SW 1271 (cell line): ENCODE data around the gene SH3BGRL3.

Experiments used
- DNase-seq, 2 experiments: peaks; one replicate each; lab custom pipeline; 2025; lab: John Stamatoyannopoulos, UW

SH3BGRL3 gene

GRCh38 chr1:26277719-26278118 lies 2.2 kb upstream of the SH3BGRL3 start:
- no peak for DNase-seq

GRCh38 chr1:26278303-26278702 lies 1.6 kb upstream of the SH3BGRL3 start:
- DNase-seq, result no peak

- peak in 1 of 2 experiments; percentile 14 for DNase-seq
Observed at GRCh38 chr1:26278724-26279455, 996 bp upstream of the SH3BGRL3 start.

DNA sequence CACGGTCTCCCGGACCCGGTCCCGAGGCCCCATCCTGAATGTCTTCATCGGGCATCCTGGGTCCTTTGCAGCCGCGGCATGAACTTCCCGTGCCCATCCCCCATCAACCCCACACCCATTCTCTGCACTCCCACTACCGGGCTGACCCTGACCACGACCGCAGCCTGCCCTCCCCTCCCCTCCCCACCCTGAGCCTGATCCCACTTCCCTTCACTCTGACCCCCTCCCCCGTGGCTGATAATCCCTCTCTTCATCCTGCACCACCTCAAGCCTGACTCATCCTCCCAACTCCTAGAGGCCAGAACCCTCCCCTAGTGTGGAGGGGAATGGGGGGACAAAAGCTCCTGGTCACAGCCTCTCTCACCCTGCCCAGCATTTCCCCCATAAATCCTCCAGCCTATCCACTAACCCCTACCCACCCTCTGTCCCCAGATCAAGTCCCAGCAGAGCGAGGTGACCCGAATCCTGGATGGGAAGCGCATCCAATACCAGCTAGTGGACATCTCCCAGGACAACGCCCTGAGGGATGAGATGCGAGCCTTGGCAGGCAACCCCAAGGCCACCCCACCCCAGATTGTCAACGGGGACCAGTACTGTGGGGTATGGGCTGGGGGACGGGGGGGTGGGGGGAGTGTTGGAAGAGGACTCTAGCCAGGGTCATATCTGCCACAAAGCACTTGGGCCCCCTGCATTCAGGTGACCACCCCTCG lies 602 bp downstream of the SH3BGRL3 start:
- peak in 1 of 2 experiments; percentile 17 for DNase-seq

- DNase-seq, result no peak
Observed at GRCh38 chr1:26281091-26281958, 1.4 kb downstream of the SH3BGRL3 start.

DNA sequence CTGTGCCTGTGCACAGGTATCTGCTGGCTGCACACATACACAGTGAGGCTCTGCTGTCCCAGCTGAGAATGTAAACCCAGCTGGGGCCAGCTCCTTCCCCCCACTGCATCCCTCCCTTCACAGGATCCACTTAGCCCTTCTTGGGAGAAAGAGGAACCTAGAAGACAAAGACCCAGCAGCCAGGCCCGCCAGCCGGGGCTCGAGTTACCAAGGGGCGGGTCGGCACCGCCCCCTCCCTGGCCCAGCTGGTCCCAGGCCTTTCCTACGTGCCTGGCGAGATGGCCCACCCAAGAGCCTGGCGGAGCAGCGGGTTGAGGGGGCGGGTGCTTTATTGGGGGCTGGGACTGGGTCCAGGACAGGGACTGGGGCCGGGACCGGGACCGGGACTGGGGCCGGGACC lies 2.1 kb downstream of the SH3BGRL3 start:
- DNase-seq, result no peak

GRCh38 chr1:26282401-26282918 lies 2.6 kb downstream of the SH3BGRL3 start:
- no peak for DNase-seq

DNA sequence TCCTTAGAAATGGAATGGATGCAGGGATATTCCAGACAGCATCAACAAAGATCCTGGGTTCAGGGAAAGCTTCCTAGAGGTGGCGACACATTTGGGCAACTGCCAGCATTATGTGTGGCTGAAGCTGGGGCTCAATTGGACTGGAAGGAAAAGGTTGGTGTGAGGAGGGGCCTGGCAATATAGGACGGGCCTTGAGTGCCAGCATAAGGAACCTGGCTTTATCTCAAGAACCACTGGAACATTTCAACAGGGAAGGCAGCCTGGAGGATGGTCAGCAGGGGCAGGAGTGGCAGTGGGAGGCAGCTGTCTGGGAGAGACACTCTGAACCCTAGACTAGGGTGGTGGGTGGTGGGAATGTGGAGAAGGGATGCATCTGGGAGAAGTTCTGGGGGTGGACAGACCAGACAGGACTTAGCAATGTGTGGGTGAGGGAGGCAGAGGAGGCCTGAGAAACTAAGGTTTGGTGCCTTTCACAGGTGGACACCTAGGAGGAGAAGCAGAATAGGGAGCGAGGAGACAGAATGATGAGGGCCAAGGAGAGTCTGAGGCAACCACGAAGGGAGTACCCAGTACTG lies 3.5 kb downstream of the SH3BGRL3 start:
- no peak for DNase-seq

- DNase-seq, result no peak
Observed at GRCh38 chr1:26283871-26284596, 4.1 kb downstream of the SH3BGRL3 start.

GRCh38 chr1:26284597-26285347 lies 4.9 kb downstream of the SH3BGRL3 start:
- DNase-seq, result peak; percentile 82 to 83

DNA sequence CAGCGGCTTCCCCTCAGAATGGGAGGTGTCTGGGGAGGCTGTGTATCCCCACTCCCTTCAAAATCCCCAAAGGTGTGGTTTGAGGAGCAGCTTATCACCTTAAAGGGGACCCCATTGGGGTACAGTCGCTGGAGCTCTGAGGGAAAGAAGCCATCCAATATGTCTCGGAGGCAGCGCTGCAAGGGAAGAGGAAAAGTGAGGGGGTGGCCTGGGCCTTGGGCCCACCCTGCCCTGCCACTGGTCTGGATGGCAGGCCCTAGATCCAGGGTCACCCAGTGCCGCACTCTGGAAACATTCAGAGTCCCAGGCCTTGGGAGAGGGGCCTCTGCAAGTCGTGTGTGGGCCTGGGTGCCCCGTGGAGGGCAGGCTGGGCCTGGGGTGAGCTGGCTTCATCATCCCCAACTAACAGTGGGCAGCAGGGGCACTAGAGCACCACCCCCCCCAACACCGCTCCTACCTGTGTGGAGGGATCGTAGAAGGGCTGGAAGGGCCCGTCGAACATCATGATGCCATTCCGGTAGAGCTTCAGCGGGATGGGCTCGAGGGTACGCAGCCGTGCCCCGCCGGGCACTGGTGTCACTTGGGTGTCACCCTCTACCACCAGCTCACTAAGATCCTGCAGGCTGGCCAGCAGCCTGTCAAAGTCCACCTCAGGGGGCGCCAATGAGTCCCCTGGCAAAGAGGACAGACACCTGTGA lies 5.6 kb downstream of the SH3BGRL3 start:
- peak in 1 of 2 experiments; percentile 15 for DNase-seq

- no peak for DNase-seq
Observed at GRCh38 chr1:26286064-26286416, 6.2 kb downstream of the SH3BGRL3 start.

GRCh38 chr1:26287033-26287711 lies 7.3 kb downstream of the SH3BGRL3 start:
- no peak for DNase-seq

DNA sequence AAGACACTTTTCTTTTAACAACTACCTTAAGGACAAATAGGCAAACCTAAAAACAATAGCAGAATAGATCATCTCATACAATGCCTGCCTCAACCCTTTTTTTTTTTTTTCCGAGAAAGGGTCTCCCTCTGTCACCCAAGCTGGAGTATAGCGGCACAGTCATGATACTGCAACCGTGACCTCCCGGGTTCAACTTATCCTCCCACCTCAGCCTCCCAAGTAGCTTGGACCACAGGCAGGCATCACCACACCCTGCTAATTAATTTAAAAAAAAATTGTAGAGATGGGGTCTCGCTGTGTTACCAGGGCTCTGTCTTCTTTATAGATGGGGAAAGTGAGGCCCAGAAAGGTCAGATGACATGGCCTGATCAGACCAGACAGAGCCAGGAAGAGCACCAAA lies 7.9 kb downstream of the SH3BGRL3 start:
- DNase-seq, result no peak

DNA sequence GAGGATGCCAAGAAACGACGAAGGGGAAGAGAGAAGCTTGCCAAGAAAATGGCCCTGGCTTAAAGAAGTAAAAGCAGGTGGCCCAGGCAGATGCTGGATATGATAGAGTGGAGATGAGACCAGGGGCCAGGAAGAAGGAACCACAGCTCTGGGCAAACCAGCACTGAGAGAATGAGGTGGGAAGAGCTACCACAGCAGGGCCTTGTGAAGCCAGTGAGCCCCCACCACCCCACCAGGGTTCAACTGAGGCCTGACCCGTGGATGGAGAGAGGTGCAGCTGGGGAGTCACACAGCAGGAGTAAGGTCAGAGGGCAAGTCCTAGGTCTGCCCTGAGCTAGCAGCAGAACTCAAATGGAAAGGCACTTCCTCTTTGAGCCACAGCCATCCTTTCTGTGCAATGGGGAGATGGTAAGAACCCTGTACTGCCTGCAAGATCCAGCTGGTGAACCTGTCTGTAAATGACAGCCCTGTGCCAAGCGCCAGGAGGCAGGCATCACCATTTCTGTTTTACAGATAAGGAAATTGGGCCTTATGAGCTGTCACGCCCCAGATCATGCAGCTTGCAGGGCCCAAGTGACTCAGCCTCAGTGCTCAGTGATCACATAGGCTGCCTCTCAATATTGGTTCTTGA lies 8.5 kb downstream of the SH3BGRL3 start:
- no peak for DNase-seq

DNA sequence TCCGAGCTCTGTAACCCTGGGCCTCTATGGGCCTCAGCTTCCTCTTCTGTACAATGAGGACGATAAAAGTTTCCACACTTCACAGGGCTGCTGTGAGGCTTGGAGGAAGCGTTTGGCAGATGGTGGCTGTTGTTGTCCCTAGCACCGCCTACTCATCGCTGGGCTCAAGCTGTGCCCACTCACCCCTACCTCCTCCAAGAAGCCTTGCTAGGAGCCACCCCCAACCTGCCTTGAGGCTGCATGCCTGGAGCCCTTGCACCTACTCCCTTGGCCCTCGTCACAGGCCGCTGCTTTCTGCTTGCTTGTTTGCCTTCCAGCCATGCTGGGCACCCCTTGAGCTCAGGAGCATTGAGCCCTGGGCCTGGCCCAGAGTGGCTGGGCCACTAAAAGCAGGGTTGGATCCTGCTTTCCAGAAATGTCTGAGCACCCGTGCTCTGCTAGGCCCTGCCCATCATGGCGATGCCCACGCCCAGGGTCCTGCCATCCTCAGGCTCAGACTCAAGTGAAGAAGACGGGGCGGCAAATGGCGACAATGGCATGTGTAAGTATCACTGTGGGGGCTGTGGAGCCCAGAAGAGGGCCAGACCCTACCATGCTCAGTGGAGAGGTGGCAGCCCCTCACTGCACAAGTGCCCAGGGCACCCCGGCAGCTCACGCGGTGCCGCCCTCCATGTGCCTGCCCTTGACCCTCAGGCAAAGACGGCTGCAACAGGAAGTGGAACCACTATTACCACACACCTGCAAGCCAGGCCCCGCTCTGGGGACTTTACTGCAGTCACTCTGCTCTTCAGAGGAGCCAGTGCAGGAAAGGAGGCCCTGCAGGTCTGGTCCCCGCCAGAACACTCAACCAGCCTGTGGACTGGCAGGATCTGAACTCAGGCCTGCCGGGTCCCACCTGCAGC lies 9.5 kb downstream of the SH3BGRL3 start:
- no peak for DNase-seq

GRCh38 chr1:26290122-26290881 lies 10.4 kb downstream of the SH3BGRL3 start:
- DNase-seq, result no peak
